Measurements from ENCODE around the gene IL36G.

The IL36G gene

DNA sequence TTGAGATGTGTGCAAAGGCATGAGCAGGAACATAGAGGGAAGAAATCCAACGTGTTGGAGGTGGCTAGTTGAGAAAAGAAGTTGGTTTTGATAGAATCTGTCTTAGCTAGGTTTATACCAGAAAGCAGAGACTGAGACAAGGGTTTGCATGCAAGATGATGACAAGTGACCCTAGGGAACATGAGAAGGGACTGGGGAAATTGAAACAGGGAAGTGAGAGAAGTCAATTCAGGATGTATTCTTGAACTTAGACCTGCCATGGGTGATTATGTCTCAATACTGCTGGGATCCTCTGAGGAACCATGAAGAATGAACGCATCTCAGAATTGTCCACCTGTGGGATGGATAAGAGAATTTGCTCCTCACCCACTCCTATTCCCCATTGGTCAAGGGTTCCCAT lies 47.9 kb downstream of the IL36G start:
- DNase-seq = no peak

GRCh38 chr2:113027691-113028090 lies 49.9 kb downstream of the IL36G start:
- DNase-seq = no peak

DNA sequence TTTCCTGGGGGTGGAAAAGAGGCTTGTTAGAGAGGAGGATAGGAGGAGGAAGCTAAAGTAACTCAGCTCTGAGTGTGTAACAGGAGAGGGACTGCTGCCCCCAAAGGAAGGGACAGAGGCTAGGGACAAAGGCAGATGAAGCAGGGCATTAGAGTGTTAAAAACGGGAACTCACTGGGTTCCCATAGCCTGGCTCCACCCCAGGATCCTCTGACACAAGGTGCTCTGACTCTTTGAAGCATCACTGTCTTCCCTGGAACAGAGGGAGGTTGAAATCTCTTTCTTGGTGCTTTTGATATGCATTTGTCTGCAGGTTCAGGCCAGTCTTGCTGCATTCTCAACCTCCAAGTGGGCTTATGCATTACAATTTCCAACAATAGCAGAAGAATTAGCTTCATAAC lies 50.3 kb downstream of the IL36G start:
- DNase-seq = no peak

DNA sequence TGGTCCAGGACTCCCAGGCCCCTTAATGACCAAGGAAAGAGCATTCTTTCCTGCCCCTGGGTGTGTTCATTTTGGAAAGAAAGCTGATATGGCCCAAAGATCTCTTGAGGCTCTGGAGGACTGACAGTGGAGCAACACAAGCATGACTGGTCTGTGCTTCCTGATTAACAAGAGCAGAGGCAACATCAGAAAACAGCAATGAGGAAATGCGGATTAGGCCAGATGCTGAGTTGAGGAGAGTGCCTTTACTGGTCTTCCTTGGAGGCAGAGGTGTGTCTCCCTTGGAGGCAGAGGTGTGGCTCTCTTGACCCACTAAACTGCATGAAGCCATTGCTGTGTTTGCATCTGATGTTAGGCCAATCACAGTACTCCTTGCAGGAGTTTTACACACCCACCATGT lies 54.9 kb downstream of the IL36G start:
- DNase-seq = no peak

DNA sequence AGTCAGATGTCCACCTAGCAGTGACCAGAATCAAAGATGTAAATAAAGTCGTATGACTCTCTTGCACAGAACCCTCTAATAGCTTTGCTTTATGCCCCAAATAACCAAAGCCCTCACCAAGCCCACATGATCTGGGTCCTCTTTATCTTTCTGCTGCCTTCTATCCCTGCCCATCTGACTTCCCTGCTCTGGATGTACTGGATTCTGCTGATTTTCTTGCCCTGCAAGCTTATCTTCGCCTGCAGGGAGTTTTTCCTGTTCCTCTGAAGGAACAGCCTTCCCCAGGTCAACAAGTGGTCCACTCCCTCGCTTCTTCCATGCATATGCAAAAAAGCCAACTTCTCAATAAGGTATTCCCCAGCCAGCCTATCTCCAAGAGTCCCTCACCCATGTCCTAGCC lies 56.2 kb downstream of the IL36G start:
- DNase-seq = no peak

All from NCI-H524 (cell line).